ACHN (cell line): ENCODE results near the gene AUH.
"Not testable (repeated sequence)": the region's sequence is repeated elsewhere in the genome, so short reads cannot be mapped to it uniquely, and the experiment has no call there.

Source experiments
- DNase-seq: peaks from one replicate; pipeline ENCODE4 v3.0.0-alpha.2; 2015
- in situ Hi-C: cut with HindIII; loops from 2 replicates; pipeline ENCODE4 v1.10.0; 2017; ENCODE audit warnings: low sequenced_read_pairs, low pct_ligation_motif_present, low pct_unique_long_range_greater_than_20kb

Gene AUH

DNA sequence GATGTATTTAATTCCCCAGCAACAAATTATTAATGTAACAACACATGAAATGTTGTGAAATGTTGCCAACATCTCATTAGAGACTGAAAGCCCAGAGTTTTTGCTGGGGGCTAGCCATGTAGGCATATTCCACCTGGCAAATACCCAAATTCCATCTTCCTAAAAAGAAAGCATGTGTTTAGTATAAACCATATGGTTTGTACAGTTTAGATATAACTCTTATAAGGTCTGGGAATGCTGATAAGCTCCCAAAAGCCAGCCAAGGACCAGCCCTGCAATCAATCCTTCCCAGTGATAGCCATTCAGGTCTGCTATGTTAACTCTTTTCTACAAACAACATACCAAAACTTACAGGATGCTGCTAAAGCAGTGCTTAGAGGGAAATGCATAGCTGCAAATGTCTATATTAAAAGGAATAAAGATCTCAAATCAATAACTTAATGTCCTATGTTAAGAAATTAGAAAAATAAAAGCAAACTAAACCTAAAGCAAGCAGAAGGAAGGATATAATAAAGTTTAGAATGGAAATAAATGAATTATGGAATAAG is 158.9 kb downstream of the AUH start:
- DNase-seq = no peak
- in situ Hi-C loops = no loop called here

DNA sequence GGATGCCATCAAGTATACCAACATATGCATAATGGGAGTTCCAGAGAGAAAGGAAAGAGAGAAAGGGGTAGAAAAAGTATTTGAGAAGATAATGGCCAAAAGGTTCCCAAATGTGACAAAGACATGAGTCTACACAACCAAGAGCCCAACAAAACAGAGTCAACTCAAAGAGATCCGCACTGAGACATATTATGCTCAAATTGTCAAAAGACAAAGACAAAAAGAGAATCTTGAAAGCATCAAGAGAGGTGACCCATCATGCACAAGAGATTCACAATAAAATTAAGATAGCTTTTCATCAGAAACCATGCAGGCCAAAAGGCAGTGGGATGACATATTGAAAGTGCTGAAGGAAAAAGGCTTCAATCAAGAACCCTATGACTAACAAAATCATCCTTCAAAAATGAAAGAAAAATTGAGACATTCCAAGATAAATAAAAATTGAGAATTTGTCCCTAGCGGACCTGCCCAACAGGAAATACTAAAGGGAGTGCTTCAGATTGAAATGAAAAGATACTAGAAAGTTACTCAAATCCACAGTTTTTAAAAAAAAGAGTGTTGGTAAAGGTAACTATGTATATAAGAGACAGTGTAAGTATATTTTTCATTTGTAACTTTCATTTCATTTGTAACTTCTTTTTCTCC is 160.9 kb downstream of the AUH start:
- in situ Hi-C loops = no loop called here

DNA sequence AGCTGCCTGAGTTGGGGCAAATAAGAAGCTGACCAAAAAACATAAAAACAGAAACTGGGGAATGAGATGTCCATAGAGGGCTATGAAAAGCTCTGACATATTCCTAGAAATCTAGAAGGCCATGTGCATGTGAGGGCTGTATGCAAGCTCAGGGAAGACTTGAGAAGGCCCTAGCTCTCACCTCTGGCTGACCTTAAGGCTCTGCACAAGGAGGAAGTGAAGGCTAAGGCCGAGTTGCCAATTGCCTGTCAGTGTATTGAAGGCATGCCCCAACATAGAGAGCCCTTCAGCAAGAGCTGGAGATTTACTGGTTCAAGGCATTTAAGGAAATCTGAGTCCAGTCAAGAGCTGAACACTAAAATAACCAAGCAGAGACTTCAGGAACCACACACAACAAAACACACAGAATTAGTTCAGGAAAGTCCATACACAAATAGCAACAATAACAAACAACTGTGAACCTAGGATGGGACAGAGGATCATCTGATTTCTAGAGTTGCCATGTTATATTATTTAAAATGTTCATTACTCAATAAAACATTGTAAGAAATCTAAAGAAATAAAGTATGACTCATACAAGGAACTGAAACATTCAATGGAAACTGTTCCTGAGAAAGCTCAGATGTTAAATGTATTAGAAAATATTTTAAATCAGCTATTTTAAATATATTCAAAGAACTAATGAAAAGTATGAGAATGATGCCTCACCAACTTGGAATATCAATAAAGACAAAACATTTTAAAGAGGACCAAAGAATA is 161.8 kb downstream of the AUH start:
- no peak for DNase-seq

More for the DNA sequence above, 160.9 kb downstream of the AUH start:
- no peak for DNase-seq

DNA sequence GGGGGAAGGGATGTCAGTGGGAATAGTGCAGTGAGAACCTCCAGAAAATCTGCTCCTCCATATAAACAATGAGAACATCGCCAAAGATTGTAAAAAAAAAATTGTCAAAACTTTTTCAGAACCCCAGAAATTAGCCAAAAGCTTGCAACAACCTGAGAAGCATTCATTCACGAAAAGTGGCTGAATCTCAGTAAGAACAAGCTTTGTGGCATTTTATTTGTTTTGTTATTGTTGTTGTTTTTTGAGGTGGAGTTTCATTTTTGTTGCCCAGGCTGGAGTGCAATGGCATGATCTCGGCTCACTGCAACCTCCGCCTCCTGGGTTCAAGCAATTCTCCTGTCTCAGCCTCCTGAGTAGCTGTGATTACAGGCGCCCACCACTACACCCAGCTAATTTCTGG is 162.8 kb downstream of the AUH start:
- in situ Hi-C loops, DNase-seq: not testable (repeated sequence)

More for the DNA sequence above, 161.8 kb downstream of the AUH start:
- in situ Hi-C loops = no loop called here

DNA sequence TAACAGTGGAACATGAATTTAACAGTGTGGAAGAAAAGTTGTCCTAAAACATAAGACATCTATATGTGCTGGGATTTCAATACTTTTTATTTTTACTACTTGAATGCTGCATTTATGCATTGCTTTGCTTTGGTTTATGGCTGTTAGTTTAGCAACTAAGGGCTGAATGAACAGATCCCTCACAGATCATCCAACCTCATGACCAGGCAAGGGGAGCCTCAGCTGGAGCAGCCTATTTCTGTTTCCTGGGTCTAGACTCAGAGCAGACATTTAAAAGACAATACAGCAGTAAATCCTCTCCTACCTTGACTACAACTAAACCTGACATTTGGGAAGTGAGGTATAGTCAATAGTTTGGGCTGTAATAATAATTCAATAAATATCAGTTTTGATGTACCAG is 163.3 kb downstream of the AUH start:
- in situ Hi-C loops = no loop called here
- no peak for DNase-seq

DNA sequence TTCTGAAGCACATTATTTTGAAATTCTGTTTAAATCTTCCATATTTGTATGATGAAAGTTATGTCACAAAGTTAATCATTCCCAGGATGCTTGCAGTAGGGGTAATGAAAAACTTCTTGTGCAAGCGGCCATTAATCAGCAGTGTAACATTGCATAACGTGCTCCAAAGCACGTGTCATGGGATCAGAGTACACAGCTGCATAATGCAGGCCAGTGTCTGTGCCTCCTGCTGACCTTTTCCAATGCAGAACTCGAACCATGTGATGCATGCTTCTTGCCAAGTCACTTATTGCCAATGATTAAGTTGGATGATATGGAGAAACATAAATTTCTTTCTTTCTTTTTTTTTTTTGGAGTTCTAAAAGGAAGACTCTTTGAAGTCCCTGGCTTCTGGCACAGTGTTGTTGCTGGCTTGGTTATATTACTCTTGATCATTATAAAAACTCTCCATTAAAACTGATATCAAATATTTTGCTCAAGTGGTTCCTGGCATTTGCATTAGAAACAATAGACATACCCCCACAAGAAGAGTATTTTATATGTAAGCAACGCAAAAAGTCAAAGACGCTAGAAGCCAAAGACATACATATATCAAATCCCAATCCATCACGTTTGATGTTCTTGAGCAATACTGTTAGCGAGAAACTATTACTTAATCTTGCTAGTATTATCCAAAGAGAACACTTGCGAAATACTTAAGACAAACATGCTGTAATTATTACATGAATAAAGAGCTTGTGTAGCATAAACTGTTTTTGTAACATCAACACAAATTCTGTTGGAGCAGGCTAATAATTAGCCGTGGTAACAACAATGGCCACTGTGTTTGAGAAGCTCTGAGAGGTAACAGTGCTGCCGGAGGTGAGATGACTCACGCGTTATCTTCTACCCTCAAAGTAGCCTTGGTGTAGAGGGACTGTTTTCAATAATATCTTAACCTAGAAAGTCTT is 164.2 kb downstream of the AUH start:
- in situ Hi-C loops = no loop called here
- peak; percentile 84 for DNase-seq

DNA sequence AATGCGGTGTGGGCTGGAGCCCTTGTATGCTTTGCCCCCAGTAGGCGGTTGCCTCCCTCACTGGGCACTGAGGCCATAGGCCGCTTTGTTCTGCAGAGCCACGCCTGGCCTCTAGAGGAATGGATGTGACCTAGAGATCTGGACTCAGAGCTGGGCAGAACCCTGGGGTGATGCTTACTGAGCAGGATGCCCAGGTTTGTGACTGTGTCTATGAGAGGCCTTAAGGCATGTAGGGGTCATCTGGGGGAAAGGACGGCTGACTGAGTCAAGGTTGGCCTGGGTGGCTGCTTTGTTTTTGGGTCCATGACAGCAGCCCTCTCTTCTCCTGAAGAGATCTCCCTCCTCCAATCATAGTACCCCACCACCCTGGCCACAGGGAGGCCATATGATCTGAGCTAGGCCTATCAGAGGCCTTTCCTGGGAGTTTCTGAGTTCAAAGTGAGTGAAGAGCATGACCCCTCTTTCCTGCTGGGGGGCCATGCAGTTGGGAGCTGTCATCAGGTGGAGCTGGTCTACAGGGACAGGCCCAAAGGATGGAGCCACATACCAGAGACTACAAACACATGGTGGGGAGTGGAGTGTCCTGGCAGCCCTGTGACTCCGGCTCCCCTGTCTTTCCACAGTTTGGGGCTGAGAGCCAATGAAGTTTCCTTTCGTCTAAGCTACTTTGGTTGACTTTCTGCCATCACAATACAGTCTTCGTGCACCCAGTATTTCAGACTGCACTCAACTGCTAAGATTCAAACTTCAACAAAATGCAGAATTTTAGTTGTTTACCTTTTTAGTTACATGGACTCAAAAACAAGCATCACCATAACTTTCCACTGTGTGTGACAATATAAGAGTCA is 165.4 kb downstream of the AUH start:
- in situ Hi-C loops = no loop called here
- DNase-seq = no peak

DNA sequence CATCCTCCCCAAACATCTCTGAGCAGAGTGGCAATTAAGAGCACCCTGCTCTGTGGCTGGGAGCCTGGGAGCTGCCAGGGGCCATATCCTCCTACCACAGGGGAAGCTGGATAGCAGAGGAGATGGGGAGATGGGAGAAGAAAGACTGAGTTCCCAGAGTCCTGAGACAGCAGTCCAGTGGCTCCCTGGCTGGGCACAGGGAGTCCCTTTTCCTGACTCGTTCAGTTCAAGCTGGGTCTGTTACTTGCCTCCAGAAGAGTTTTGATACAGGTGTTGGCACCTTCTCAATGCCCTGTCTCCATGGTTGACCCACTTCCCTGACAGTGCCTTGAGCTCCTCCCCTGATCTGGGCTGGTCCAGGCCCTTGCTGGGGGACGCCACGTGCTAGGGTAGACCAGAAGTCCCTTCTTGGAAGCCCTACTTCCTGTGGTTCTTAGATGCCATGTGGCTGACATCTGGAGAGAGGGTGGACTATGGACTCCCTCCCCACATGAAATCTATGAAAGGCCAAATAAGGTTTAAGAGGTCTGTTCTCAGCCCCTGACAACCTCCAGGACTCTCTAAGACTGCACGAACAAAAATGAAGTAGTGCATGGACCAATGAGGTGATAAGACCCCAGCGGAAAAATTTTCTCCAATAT is 166.2 kb downstream of the AUH start:
- DNase-seq = no peak
- in situ Hi-C loops = no loop called here

DNA sequence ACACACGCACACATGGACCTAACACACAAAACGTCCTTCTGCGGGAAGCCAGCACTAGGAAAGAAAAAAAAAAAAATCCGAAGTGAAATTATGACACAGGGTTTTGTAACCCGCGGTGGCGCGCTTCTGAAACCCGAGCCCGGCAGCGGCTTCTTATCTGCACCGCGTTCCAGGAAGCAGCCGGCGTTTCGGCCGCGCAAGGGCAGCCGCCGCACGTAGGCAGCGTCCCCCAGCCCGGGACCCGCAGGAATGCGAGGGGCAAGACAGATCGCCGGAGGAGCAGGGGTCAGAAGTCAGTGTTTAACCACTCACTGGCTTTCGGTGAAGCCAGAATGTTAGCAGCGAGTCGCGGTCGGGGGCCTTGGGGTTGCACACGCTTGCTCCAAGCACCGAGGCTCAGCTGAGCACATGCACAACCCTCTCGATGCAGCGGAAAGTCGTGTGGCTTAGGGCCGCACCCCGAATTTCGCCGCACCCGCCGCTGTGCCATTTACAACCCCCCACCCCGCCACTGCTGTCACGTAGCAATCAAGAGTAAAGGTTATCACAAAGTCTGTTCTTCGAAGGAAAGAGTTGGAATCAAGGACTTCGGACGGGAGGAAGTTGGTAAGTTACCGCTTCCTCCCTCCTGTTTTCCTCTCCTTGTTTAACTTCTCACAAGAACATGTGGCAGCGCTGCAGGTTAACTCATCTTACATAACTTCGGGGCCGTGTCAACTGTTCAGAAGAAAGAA is 167.9 kb downstream of the AUH start:
- peak; percentile 77 for DNase-seq
- in situ Hi-C loops = no loop called here

DNA sequence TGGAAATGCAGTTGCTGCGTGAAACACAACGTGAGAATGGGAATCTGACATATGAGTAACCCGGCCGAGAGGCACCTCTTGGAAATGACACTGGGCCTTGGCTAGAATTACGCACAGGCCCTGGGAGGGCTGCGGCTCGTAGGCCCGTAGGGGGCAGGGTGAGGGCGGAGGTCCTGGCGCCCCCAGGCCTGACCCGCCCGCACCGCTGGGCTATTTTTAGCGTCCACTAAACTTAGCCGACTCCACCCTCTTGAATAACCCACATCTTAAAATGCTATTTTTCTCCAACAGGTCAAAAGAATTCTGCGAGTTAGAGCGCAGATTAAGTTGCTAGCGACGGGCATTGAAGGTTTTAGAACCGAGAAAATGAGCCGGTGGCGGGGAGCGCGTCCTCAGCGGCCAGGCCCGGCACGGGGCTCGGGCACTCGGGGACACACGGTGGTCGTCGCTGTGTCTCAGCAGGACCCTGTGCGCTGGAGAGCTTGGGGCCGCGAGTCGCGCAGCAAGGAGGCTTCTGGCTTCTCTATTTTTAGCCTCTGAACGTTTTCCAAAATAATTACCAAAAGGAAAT is 168.5 kb downstream of the AUH start:
- in situ Hi-C loops = no loop called here

DNA sequence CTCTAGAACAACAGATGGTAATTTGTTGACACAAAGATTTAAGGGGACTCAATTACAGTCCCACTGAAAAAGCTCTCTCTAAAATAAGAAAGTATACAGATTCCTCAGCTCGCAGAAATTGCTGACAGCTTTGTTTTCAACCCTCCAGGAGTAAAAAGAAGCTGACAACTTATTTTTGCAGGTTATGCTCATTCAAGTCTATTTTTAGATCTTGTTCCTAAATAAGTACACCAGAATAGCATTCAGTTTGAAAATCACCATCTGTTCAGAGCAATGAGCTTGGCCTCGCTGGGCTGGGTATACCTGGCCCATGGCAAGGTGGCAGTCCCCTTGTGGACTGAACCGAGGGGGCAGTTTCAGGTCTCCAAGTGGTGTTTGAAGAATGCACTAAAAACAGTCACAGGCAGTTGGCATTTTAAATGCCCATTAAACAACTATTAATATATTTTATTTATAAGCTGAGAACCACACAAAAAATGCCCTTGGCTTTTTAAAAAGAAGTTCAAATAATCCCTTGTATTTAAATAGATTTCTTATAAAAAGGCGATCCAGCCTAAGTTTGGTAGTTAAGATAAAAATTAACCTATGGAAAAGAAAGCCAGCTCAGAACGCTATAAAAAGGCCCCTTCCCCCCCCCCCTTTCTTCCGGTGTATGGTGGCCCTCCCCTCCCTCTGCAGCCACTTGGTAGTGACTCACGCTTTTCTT is 169.2 kb downstream of the AUH start:
- in situ Hi-C loops = no loop called here
- DNase-seq = no peak

More for the DNA sequence above, 168.5 kb downstream of the AUH start:
- peak; percentile 96 for DNase-seq

DNA sequence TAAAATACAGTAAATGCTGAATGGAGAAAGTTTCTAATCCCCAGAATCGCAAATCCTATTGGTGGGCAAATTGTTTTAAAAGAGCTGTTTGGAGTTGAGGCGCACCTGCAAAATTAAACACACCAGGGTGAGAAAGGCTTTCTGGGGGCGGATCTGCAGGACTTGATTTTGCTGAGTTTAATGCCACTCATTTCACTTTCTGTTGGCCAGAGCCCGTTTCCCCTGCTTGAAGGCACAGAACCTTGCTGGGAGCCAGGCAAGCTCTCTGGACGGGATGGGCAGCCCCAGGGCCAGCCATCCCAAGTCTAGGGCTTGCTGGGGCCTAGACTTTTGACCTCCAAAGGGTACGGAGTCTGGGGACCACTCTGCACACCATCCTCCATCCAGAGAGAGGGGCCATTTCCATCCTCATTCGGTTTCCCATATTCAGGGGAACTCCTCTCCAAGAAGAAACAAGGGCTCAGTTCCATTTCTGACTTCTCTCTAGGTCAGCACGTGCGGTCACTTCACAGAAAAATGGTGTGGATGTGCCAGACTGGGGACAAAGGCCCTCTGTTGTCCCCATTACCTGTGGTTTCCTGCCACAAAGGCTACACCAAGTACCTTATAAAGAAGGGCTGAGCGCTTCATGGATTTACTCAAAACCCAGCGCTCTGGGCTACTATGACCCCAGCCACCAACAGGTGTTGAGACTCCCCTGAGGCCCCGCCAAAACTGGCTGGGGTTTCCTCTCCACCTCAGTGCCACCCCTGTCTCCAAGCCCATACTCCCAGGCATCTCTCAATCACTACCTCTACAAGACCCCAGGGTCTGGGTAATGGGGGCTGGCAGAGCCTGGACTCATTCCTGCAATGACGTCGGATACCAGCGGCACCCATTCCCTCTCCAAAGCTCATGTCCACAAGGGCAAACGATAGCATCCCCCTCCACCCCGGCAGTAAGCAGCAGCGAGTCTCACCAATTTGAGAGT is 170.0 kb downstream of the AUH start:
- in situ Hi-C loops = no loop called here
- DNase-seq = no peak

DNA sequence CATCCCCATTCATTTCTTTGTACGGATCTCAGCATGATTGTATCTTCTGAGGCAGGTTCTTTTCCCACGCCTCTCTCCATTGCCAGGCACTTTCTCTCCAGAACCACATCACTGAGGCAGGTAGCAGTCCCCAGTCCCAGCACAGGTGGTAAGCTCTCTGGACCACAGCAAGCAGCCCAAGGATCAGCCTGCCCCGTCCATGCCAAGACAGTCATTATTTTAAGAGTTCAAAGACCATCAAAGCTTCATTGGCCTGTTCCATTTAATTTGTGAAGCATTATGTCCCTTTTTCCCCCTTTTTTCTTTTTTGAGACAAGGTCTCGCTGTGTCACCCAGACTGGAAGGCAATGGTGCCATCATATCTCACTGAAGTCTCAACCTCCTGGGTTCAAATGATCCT is 171.7 kb downstream of the AUH start:
- DNase-seq = no peak
- in situ Hi-C loops = no loop called here

DNA sequence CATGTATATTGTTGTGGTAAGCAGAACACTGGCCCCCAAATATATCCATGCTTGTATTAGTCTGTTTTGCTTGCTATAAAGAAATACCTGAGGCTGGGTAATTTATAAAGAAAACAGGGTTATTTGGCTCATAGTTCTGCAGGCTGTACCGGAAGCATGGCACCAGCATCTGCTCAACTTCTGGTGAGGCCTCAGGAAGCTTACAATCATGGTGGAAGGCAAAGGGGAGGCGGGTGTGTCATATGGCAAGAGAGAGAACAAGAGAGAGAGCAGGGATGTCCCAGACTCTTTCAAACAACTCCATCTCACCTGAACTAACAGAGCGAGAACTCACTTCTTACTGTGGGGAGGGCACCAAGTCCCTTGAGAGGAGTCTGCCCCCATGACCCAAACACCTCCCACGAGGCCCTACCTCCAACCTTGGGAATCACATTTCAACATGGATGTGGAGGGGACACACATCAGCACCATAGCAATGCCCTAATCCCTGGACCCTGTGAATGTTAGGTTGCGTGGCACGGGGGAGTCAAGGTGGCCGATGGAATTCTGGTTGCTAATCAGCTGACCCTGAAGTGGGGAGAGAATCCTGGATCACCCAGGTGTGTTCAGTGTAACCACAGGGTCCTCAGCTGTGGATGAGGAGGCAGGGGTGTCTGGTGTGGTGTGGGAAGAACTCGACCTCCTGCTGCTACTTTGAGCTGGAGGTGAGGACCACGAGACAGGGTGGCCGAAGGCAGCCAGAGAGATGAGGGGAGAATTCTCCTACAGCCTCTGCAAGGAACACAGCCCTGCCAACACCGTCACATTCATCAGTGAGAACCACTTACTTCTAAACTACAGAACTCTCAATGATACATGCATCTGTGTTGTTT is 172.8 kb downstream of the AUH start:
- no peak for DNase-seq
- in situ Hi-C loops = no loop called here
